ENCODE measurements around the gene SCFD2. TPM values are rescaled to one million over a fixed set of nuclear protein-coding genes. Genes with fewer than 3 reads are reported as not detected.

SCFD2 gene
- total RNA-seq, 1 donor from 2014 or later = 17.2 TPM

- Mint-ChIP-seq H3K36me3 (ENCODE audit: unreplicated experiment) (no peaks in the 10 kb centered on the region), H3K4me1 (ENCODE audit: low read depth, unreplicated experiment) (peaks cover 2% of the 10 kb centered on the region), H3K27ac (ENCODE audit: unreplicated experiment) (no peak overlapping the region), H3K27me3 (ENCODE audit: unreplicated experiment) (peaks cover 2% of the 10 kb centered on the region), H3K4me3 (ENCODE audit: unreplicated experiment) (no peak overlapping the region), H3K9me3 (ENCODE audit: unreplicated experiment) (no peaks in the 10 kb centered on the region)
- no peak for TF ChIP-seq CTCF (IDR thresholded peaks at IDR 0.05; ENCODE audit: partially characterized antibody, unreplicated experiment)
- no peak for DNase-seq
Observed at GRCh38 chr4:52939739-52940138, 426.1 kb downstream of the SCFD2 start.

GRCh38 chr4:52939325-52939724 lies 426.5 kb downstream of the SCFD2 start:
- H3K27me3 Mint-ChIP-seq (ENCODE audit: unreplicated experiment) = peaks cover 2% of the 10 kb centered on the region
- no peak overlapping the region for H3K4me3 Mint-ChIP-seq (ENCODE audit: unreplicated experiment)
- DNase-seq = no peak
- no peaks in the 10 kb centered on the region for H3K9me3 Mint-ChIP-seq (ENCODE audit: unreplicated experiment)
- H3K27ac Mint-ChIP-seq (ENCODE audit: unreplicated experiment) = no peak overlapping the region
- H3K4me1 Mint-ChIP-seq (ENCODE audit: low read depth, unreplicated experiment) = peaks cover 2% of the 10 kb centered on the region
- no peak for TF ChIP-seq CTCF (IDR thresholded peaks at IDR 0.05; ENCODE audit: partially characterized antibody, unreplicated experiment)
- no peaks in the 10 kb centered on the region for H3K36me3 Mint-ChIP-seq (ENCODE audit: unreplicated experiment)

- Mint-ChIP-seq H3K27ac (ENCODE audit: unreplicated experiment) (no peak overlapping the region), H3K36me3 (ENCODE audit: unreplicated experiment) (no peaks in the 10 kb centered on the region), H3K4me3 (ENCODE audit: unreplicated experiment) (no peak overlapping the region), H3K4me1 (ENCODE audit: low read depth, unreplicated experiment) (peaks cover 2% of the 10 kb centered on the region), H3K9me3 (ENCODE audit: unreplicated experiment) (no peaks in the 10 kb centered on the region), H3K27me3 (ENCODE audit: unreplicated experiment) (peaks cover 2% of the 10 kb centered on the region)
- no peak for DNase-seq
- no peak for TF ChIP-seq CTCF (IDR thresholded peaks at IDR 0.05; ENCODE audit: partially characterized antibody, unreplicated experiment)
Observed at GRCh38 chr4:52937829-52938228, 428.0 kb downstream of the SCFD2 start.

- Mint-ChIP-seq H3K27me3 (ENCODE audit: unreplicated experiment) (peaks cover 2% of the 10 kb centered on the region), H3K4me1 (ENCODE audit: low read depth, unreplicated experiment) (peaks cover 2% of the 10 kb centered on the region), H3K27ac (ENCODE audit: unreplicated experiment) (no peak overlapping the region), H3K36me3 (ENCODE audit: unreplicated experiment) (no peaks in the 10 kb centered on the region), H3K9me3 (ENCODE audit: unreplicated experiment) (no peaks in the 10 kb centered on the region), H3K4me3 (ENCODE audit: unreplicated experiment) (no peak overlapping the region)
- TF ChIP-seq CTCF (IDR thresholded peaks at IDR 0.05; ENCODE audit: partially characterized antibody, unreplicated experiment) = no peak
- no peak for DNase-seq
Observed at GRCh38 chr4:52936729-52937128, 429.1 kb downstream of the SCFD2 start.

- Mint-ChIP-seq H3K36me3 (ENCODE audit: unreplicated experiment) (no peaks in the 10 kb centered on the region), H3K9me3 (ENCODE audit: unreplicated experiment) (no peaks in the 10 kb centered on the region), H3K27me3 (ENCODE audit: unreplicated experiment) (peaks cover 2% of the 10 kb centered on the region), H3K27ac (ENCODE audit: unreplicated experiment) (no peak overlapping the region), H3K4me1 (ENCODE audit: low read depth, unreplicated experiment) (peaks cover 2% of the 10 kb centered on the region), H3K4me3 (ENCODE audit: unreplicated experiment) (no peak overlapping the region)
- no peak for DNase-seq
- no peak for TF ChIP-seq CTCF (IDR thresholded peaks at IDR 0.05; ENCODE audit: partially characterized antibody, unreplicated experiment)
Observed at GRCh38 chr4:52935317-52935716, 430.5 kb downstream of the SCFD2 start.

Data from glutamatergic neuron (in vitro differentiated cells).